C4-2B (cell line): ENCODE measurements around the gene NECAP2.

Experiments used
- H3K27ac ChIP-seq: fragments of 450-650 bp; 2 replicates; pipeline ENCODE4 v1.5.1; 2017
- ZFX ChIP-seq: fragments of 450-650 bp; IDR thresholded peaks from 2 replicates; pipeline ENCODE4 v1.6.1; 2017
- TF ChIP-seq, protein P1 (sequence below): fragments of 450-650 bp; conservative IDR thresholded peaks from 2 replicates; pipeline ENCODE4 v1.5.1; 2017; ENCODE audit warnings: mild to moderate bottlenecking

NECAP2 gene

GRCh38 chr1:16413191-16413590, 27.3 kb upstream of the NECAP2 start:
- no peak overlapping the region for H3K27ac ChIP-seq
- TF ChIP-seq ZFX = no peak
- TF ChIP-seq, protein P1, sequence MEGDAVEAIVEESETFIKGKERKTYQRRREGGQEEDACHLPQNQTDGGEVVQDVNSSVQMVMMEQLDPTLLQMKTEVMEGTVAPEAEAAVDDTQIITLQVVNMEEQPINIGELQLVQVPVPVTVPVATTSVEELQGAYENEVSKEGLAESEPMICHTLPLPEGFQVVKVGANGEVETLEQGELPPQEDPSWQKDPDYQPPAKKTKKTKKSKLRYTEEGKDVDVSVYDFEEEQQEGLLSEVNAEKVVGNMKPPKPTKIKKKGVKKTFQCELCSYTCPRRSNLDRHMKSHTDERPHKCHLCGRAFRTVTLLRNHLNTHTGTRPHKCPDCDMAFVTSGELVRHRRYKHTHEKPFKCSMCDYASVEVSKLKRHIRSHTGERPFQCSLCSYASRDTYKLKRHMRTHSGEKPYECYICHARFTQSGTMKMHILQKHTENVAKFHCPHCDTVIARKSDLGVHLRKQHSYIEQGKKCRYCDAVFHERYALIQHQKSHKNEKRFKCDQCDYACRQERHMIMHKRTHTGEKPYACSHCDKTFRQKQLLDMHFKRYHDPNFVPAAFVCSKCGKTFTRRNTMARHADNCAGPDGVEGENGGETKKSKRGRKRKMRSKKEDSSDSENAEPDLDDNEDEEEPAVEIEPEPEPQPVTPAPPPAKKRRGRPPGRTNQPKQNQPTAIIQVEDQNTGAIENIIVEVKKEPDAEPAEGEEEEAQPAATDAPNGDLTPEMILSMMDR = no peak

GRCh38 chr1:16418823-16419425, 21.6 kb upstream of the NECAP2 start:
- TF ChIP-seq ZFX = no peak
- TF ChIP-seq, protein P1 = no peak
- H3K27ac ChIP-seq = no peak overlapping the region

DNA sequence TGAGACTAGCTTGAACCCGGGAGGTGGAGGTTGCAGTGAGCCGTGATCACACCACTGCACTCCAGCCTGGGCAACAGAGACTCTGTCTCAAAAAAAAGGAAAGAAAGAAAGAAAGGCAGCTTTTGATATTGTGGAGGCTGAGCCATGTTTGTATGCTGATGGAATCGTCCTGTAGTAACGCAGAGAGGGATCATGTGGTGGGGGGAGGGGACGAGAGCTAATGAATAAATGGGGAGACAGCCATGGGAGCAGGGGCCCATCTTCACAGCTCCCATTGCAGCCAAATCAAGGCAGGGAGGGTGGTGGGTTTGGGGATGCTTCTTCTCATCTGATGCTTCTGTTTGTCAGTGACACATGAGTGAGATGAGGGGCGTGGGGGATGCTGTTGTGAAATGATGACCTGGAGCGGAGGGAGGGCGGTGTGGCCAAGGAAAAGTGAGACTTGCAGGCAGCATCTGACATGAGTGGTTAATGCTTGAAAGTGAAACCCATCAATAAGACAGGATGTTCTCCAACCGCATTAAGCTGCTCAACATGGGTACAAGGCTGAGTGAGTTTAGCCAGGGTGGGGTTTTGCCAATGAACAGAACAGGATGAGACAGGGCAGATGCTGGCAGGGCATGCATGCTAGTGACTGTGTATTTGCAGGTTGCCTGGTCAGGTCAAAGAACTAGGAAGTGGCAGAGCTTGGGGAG, 20.0 kb upstream of the NECAP2 start:
- H3K27ac ChIP-seq = no peak overlapping the region
- TF ChIP-seq, protein P1 = no peak
- no peak for TF ChIP-seq ZFX

GRCh38 chr1:16421201-16421600, 19.3 kb upstream of the NECAP2 start:
- H3K27ac ChIP-seq = no peak overlapping the region
- no peak for TF ChIP-seq ZFX

GRCh38 chr1:16422041-16422440, 18.5 kb upstream of the NECAP2 start:
- no peak overlapping the region for H3K27ac ChIP-seq
- TF ChIP-seq, protein P1 = no peak
- no peak for TF ChIP-seq ZFX

GRCh38 chr1:16425125-16426025, 15.1 kb upstream of the NECAP2 start:
- TF ChIP-seq, protein P1 = no peak
- TF ChIP-seq ZFX = no peak
- H3K27ac ChIP-seq = no peak overlapping the region

- TF ChIP-seq, protein P1 = no peak
- no peak for TF ChIP-seq ZFX
- H3K27ac ChIP-seq = no peak overlapping the region
Observed at GRCh38 chr1:16430606-16431005, 9.9 kb upstream of the NECAP2 start.
